ENCODE results near the gene LGALS1. TPM values are rescaled to one million over a fixed set of nuclear protein-coding genes. Genes with fewer than 3 reads are reported as not detected.
A peak's percentile ranks its signal among the peaks of the same experiment; 100 is the strongest.

Gene LGALS1
- total RNA-seq, 1 donor from 2014 or later: 1,816 TPM

- no peak overlapping the region for H3K4me3 ChIP-seq (ENCODE audit: low read depth, low read length)
- H3K36me3 ChIP-seq (ENCODE audit: control insufficient read depth, insufficient read depth, low read length): peaks cover 6% of the 10 kb centered on the region
- peak; percentile 6 for TF ChIP-seq CTCF (IDR thresholded peaks at IDR 0.05; ENCODE audit: insufficient read depth, low read length, severe bottlenecking)
- H3K27me3 ChIP-seq (ENCODE audit: control insufficient read depth, insufficient read depth, low read length): no peaks in the 10 kb centered on the region
- DNase-seq (ENCODE audit: low read depth) (no peak), FAIRE-seq (no peak)
These were observed 39.1 kb upstream of the LGALS1 start for GRCh38 chr22:37636186-37636948.

- no peak for FAIRE-seq
- TF ChIP-seq CTCF (IDR thresholded peaks at IDR 0.05; ENCODE audit: insufficient read depth, low read length, severe bottlenecking): no peak
These were observed 38.5 kb upstream of the LGALS1 start for GRCh38 chr22:37636949-37637273.

GRCh38 chr22:37638391-37639069 is 36.9 kb upstream of the LGALS1 start:
- peak; percentile 23 for FAIRE-seq
- no peak for TF ChIP-seq CTCF (IDR thresholded peaks at IDR 0.05; ENCODE audit: insufficient read depth, low read length, severe bottlenecking)
- Histone ChIP-seq H3K36me3 (ENCODE audit: control insufficient read depth, insufficient read depth, low read length) (peaks cover 20% of the 10 kb centered on the region), H3K4me3 (ENCODE audit: low read depth, low read length) (peak overlapping the region; percentile 92), H3K27me3 (ENCODE audit: control insufficient read depth, insufficient read depth, low read length) (no peaks in the 10 kb centered on the region)
- DNase-seq (ENCODE audit: low read depth): peak; percentile 40

More at GRCh38 chr22:37636949-37637273, 38.5 kb upstream of the LGALS1 start:
- Histone ChIP-seq H3K36me3 (ENCODE audit: control insufficient read depth, insufficient read depth, low read length) (peaks cover 11% of the 10 kb centered on the region), H3K4me3 (ENCODE audit: low read depth, low read length) (no peak overlapping the region), H3K27me3 (ENCODE audit: control insufficient read depth, insufficient read depth, low read length) (no peaks in the 10 kb centered on the region)
- DNase-seq (ENCODE audit: low read depth): no peak

GRCh38 chr22:37639070-37639760 is 36.2 kb upstream of the LGALS1 start, which contains the start of gene SH3BP1:
SH3BP1 (plus strand) TSS chr22:37639669; CDS start chr22:37639788, 119 bp downstream.
- no peak for DNase-seq (ENCODE audit: low read depth)
- Histone ChIP-seq H3K36me3 (ENCODE audit: control insufficient read depth, insufficient read depth, low read length) (peaks cover 23% of the 10 kb centered on the region), H3K4me3 (ENCODE audit: low read depth, low read length) (peak within 1 kb of the TSS; percentile 92), H3K27me3 (ENCODE audit: control insufficient read depth, insufficient read depth, low read length) (no peaks in the 10 kb centered on the region)
- no peak for TF ChIP-seq CTCF (IDR thresholded peaks at IDR 0.05; ENCODE audit: insufficient read depth, low read length, severe bottlenecking)
- no peak for FAIRE-seq

- no peak for TF ChIP-seq CTCF (IDR thresholded peaks at IDR 0.05; ENCODE audit: insufficient read depth, low read length, severe bottlenecking)
- peak overlapping the region; percentile 92 for H3K4me3 ChIP-seq (ENCODE audit: low read depth, low read length)
- FAIRE-seq: no peak
These were observed 35.5 kb upstream of the LGALS1 start for GRCh38 chr22:37639771-37640590.

More at GRCh38 chr22:37639771-37640590, 35.5 kb upstream of the LGALS1 start:
- no peak for DNase-seq (ENCODE audit: low read depth)
- peaks cover 29% of the 10 kb centered on the region for H3K36me3 ChIP-seq (ENCODE audit: control insufficient read depth, insufficient read depth, low read length)
- H3K27me3 ChIP-seq (ENCODE audit: control insufficient read depth, insufficient read depth, low read length): no peaks in the 10 kb centered on the region
